GM12878 (cell line): ENCODE results near the gene FREM3. TPM values are rescaled to one million over a fixed set of nuclear protein-coding genes. Genes with fewer than 3 reads are reported as not detected.
A peak's percentile ranks its signal among the peaks of the same experiment; 100 is the strongest.

ENCODE experiments used
- ASH2L ChIP-seq: fragments of 300-600, 200-600 bp; sonication (generic); IDR thresholded peaks from 2 replicates; pipeline ENCODE4 v1.6.1; 2017; ENCODE audit warnings: low read depth, mild to moderate bottlenecking, borderline replicate concordance
- CREM ChIP-seq: IDR thresholded peaks from 2 replicates; pipeline ENCODE4 v1.6.1; 2014; ENCODE audit warnings: antibody characterized with exemption, low read depth
- GATAD2B ChIP-seq: fragments of 450-650 bp; conservative IDR thresholded peaks from 2 replicates; pipeline ENCODE4 v1.6.1; 2017; ENCODE audit warnings: low read depth, mild to moderate bottlenecking, moderate library complexity
- KAT2A ChIP-seq: conservative IDR thresholded peaks from 2 replicates; pipeline ENCODE4 v1.6.1; 2011; ENCODE audit warnings: low read depth, low read length; ENCODE audit not compliant: control insufficient read depth
- NBN ChIP-seq: fragments of 450-650 bp; IDR thresholded peaks from 2 replicates; pipeline ENCODE4 v1.6.1; 2016
- POLR2A ChIP-seq: IDR thresholded peaks from 2 replicates; pipeline ENCODE4 v1.6.1; 2011; ENCODE audit warnings: low read depth, mild to moderate bottlenecking, low read length
- POLR2AphosphoS2 ChIP-seq: IDR thresholded peaks from 2 replicates; pipeline ENCODE4 v1.6.1; 2011; ENCODE audit warnings: low read depth, mild to moderate bottlenecking, low read length, improper control_type of control experiment, moderate library complexity
- POLR2AphosphoS5 ChIP-seq: IDR thresholded peaks from 2 replicates; pipeline ENCODE4 v1.6.1; 2011; ENCODE audit warnings: mild to moderate bottlenecking, low read length, inconsistent platforms
- RAD21 ChIP-seq: IDR thresholded peaks from 2 replicates; pipeline ENCODE4 v1.6.1; 2011; ENCODE audit warnings: mild to moderate bottlenecking, low read depth, low read length, moderate library complexity; ENCODE audit not compliant: insufficient read depth
- RFX5 ChIP-seq: IDR thresholded peaks from 2 replicates; pipeline ENCODE4 v1.6.1; 2011; ENCODE audit warnings: low read depth, low read length, improper control_type of control experiment
- RUNX3 ChIP-seq: IDR thresholded peaks from 2 replicates; pipeline ENCODE4 v1.6.1; 2012; ENCODE audit warnings: low read length, inconsistent platforms
- SIX5 ChIP-seq: IDR thresholded peaks from 2 replicates; pipeline ENCODE4 v1.6.1; 2011; ENCODE audit warnings: mild to moderate bottlenecking, low read depth, low read length, moderate library complexity; ENCODE audit not compliant: severe bottlenecking
- SMARCA5 ChIP-seq: fragments of 450-650 bp; IDR thresholded peaks from 2 replicates; pipeline ENCODE4 v1.6.1; 2017; ENCODE audit warnings: mild to moderate bottlenecking
- SMC3 ChIP-seq: IDR thresholded peaks from 2 replicates; pipeline ENCODE4 v1.6.1; 2011; ENCODE audit warnings: low read length, improper control_type of control experiment, borderline replicate concordance
- STAT3 ChIP-seq: IDR thresholded peaks from 2 replicates; pipeline ENCODE4 v1.6.1; 2011; ENCODE audit warnings: low read depth, low read length, improper control_type of control experiment
- TAF1 ChIP-seq: IDR thresholded peaks from 2 replicates; pipeline ENCODE4 v1.6.1; 2011; ENCODE audit warnings: mild to moderate bottlenecking, low read depth, low read length, borderline replicate concordance
- TCF7 ChIP-seq: IDR thresholded peaks from 2 replicates; pipeline ENCODE4 v1.6.1; 2014; ENCODE audit warnings: antibody characterized with exemption, borderline replicate concordance
- ZNF207 ChIP-seq: fragments of 450-650 bp; IDR thresholded peaks from 2 replicates; pipeline ENCODE4 v1.6.1; 2014; ENCODE audit warnings: antibody characterized with exemption, mild to moderate bottlenecking, borderline replicate concordance
- ZNF384 ChIP-seq: IDR thresholded peaks from 2 replicates; pipeline ENCODE4 v1.6.1; 2012; ENCODE audit warnings: low read depth, mild to moderate bottlenecking, low read length, improper control_type of control experiment, borderline replicate concordance
- polyA plus RNA-seq, 11 experiments: library from polyadenylated mRNA; depleted of rRNA in 4 of 11; unstranded in 6 of 11; stranded (reverse) in 5 of 11; fragments of >200 nt; fragmentation: Nextera tagmentation in 4 of 11; fragmentation: Illumina TruSeq in 1 of 11; extraction: Ambion mirVana in 4 of 11; extraction: Trizol in 1 of 11; gene quantifications; 1 replicate in 1 of 11; 2 replicates in 10 of 11; pipeline versions ENCODE4 v1.2.1 to v1.2.3, GENCODE V29; 2011 to 2016; ENCODE audit warnings: inconsistent platforms in 2 of 11, missing spikeins in 2 of 11, low read depth in 1 of 11
- total RNA-seq, 4 experiments: library from RNA; depleted of rRNA in 3 of 4; stranded (reverse); fragments of >200 nt in 3 of 4; fragmentation: Illumina TruSeq in 1 of 4; extraction: Trizol in 1 of 4; gene quantifications; 2 replicates each; pipeline versions ENCODE4 v1.2.1 to v1.2.3, GENCODE V29; 2013 to 2021
- TF ChIP-seq, protein P1 (sequence below): fragments of 450-650 bp; conservative IDR thresholded peaks from 2 replicates; pipeline ENCODE4 v1.6.1; 2017; ENCODE audit warnings: mild to moderate bottlenecking, moderate library complexity
- TF ChIP-seq, protein P2 (sequence below): fragments of 450-650 bp; IDR thresholded peaks from 2 replicates; pipeline ENCODE4 v1.6.1; 2017; ENCODE audit warnings: mild to moderate bottlenecking, moderate library complexity
- TF ChIP-seq, protein P3 (sequence below): fragments of 450-650 bp; IDR thresholded peaks from 2 replicates; pipeline ENCODE4 v1.6.1; 2016; ENCODE audit warnings: mild to moderate bottlenecking
- TF ChIP-seq, protein P4 (sequence below): IDR thresholded peaks from 2 replicates; pipeline ENCODE4 v1.6.1; 2011; ENCODE audit warnings: low read depth, mild to moderate bottlenecking, low read length, moderate library complexity, borderline replicate concordance; ENCODE audit errors: extremely low read depth

Gene FREM3
- total and polyA plus RNA-seq, 10 of the 15 experiments (the other 5 are each of a cell fraction or from before 2014, with no cell fraction given): not detected

DNA sequence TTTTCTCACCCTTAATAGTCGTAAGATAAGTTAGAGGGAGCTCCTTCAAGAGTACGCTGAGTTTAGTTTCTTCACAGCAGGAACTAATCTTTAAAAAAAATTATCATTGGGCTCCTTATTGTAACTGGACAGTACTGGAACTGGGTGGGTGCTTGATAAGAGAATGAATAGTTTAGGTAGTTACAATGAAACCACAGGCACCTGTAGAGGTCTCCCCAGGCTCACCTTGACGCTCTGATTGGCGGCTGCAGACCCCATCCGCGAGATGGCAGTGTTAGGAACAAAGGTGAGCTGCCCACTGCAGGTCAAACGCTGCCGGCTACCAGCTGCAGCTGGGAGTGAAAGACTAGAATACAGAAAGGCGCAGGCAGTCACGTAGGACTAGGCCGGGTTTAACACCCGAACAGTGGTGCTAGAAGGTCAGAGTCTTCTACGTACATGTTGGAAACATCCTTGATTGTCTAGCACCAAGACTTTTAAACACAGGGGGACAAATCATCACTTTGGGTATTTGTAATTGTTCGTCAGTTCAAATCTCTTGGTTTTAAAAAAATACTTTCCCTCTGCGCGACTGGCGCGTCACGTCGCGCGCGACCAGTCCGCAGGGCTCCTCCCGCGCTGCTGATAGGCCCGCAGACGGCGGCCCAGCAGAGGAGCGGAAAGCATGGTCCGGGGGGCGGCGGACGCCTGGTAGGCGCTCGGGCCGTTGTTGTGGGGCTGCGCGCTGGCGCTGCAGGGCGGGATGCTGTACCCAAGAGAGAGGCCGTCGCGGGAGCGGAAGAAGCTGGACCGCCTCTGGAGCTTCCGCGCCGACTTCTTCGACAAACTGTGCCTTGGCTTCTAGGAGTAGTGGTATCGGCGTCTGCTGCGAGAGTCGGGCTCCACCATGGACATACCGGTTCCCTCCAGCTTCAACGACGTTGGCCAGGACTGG lies 141.4 kb downstream of the FREM3 start (continued):
- TF ChIP-seq KAT2A (no peak), SIX5 (no peak), POLR2A (peak; percentile 78), CREM (peak; percentile 94), POLR2AphosphoS2 (no peak), GATAD2B (0 out of 2 replicates have a peak, but pooled peaks have one; percentile 53), SMC3 (peak; percentile 62; the same call in 1 of the 2 replicates), RFX5 (peak; percentile 58; the same call in 1 of the 2 replicates), TAF1 (peak; percentile 44; the same call in 1 of the 2 replicates), TCF7 (0 out of 2 replicates have a peak, but pooled peaks have one; percentile 25), SMARCA5 (peak; percentile 51; the same call in 1 of the 2 replicates), ZNF207 (0 out of 2 replicates have a peak, but pooled peaks have one; percentile 34), ASH2L (no peak), RUNX3 (peak; percentile 81), POLR2AphosphoS5 (peak; percentile 39; the same call in 1 of the 2 replicates), RAD21 (peak; percentile 74), ZNF384 (peak; percentile 49; the same call in 1 of the 2 replicates), NBN (no peak), STAT3 (no peak)
- TF ChIP-seq, protein P1, sequence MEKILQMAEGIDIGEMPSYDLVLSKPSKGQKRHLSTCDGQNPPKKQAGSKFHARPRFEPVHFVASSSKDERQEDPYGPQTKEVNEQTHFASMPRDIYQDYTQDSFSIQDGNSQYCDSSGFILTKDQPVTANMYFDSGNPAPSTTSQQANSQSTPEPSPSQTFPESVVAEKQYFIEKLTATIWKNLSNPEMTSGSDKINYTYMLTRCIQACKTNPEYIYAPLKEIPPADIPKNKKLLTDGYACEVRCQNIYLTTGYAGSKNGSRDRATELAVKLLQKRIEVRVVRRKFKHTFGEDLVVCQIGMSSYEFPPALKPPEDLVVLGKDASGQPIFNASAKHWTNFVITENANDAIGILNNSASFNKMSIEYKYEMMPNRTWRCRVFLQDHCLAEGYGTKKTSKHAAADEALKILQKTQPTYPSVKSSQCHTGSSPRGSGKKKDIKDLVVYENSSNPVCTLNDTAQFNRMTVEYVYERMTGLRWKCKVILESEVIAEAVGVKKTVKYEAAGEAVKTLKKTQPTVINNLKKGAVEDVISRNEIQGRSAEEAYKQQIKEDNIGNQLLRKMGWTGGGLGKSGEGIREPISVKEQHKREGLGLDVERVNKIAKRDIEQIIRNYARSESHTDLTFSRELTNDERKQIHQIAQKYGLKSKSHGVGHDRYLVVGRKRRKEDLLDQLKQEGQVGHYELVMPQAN: peak; percentile 59; the same call in 1 of the 2 replicates
- TF ChIP-seq, protein P2, sequence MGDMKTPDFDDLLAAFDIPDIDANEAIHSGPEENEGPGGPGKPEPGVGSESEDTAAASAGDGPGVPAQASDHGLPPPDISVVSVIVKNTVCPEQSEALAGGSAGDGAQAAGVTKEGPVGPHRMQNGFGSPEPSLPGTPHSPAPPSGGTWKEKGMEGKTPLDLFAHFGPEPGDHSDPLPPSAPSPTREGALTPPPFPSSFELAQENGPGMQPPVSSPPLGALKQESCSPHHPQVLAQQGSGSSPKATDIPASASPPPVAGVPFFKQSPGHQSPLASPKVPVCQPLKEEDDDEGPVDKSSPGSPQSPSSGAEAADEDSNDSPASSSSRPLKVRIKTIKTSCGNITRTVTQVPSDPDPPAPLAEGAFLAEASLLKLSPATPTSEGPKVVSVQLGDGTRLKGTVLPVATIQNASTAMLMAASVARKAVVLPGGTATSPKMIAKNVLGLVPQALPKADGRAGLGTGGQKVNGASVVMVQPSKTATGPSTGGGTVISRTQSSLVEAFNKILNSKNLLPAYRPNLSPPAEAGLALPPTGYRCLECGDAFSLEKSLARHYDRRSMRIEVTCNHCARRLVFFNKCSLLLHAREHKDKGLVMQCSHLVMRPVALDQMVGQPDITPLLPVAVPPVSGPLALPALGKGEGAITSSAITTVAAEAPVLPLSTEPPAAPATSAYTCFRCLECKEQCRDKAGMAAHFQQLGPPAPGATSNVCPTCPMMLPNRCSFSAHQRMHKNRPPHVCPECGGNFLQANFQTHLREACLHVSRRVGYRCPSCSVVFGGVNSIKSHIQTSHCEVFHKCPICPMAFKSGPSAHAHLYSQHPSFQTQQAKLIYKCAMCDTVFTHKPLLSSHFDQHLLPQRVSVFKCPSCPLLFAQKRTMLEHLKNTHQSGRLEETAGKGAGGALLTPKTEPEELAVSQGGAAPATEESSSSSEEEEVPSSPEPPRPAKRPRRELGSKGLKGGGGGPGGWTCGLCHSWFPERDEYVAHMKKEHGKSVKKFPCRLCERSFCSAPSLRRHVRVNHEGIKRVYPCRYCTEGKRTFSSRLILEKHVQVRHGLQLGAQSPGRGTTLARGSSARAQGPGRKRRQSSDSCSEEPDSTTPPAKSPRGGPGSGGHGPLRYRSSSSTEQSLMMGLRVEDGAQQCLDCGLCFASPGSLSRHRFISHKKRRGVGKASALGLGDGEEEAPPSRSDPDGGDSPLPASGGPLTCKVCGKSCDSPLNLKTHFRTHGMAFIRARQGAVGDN: 0 out of 2 replicates have a peak, but pooled peaks have one; percentile 58
- TF ChIP-seq, protein P3, sequence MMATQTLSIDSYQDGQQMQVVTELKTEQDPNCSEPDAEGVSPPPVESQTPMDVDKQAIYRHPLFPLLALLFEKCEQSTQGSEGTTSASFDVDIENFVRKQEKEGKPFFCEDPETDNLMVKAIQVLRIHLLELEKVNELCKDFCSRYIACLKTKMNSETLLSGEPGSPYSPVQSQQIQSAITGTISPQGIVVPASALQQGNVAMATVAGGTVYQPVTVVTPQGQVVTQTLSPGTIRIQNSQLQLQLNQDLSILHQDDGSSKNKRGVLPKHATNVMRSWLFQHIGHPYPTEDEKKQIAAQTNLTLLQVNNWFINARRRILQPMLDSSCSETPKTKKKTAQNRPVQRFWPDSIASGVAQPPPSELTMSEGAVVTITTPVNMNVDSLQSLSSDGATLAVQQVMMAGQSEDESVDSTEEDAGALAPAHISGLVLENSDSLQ: peak; percentile 76
- TF ChIP-seq, protein P4, sequence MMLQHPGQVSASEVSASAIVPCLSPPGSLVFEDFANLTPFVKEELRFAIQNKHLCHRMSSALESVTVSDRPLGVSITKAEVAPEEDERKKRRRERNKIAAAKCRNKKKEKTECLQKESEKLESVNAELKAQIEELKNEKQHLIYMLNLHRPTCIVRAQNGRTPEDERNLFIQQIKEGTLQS: 0 out of 2 replicates have a peak, but pooled peaks have one; percentile 7
